22Rv1 (cell line): ENCODE data around the gene CSMD2.

Experiments
- ZFX ChIP-seq: fragments of 450-650 bp; IDR thresholded peaks from 2 replicates; pipeline ENCODE4 v1.6.1; 2017; ENCODE audit warnings: antibody characterized with exemption, borderline replicate concordance
- TF ChIP-seq, protein P1 (sequence below): fragments of 450-650 bp; IDR thresholded peaks from 2 replicates; pipeline ENCODE4 v1.5.1; 2017; ENCODE audit warnings: mild to moderate bottlenecking

DNA sequence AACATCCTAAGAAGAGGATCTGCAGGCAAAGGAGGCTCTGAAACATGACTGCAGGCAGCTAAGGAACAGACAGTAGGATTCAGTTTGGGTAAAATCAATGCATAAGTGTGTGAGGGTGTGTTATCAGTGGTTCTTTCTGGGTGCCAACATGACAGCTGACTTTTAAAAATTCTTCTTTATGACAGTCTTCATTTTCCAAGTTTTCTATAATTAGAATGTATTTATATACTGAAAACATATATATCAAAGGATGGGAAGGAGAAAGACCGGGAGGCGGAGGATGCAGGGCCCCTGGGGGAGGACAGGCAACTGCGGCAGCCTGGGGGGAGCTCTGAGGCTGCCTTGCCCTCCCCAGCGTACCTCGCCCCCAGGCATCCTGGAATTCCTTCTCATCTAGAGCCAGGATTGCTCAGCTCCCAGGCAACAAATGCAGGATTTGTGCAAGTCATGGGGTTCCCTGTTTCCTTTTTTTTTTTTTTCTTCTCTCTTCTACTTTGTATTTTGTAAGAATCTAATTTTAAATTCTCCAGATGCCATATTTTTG lies 104.8 kb downstream of the CSMD2 start:
- TF ChIP-seq, protein P1, sequence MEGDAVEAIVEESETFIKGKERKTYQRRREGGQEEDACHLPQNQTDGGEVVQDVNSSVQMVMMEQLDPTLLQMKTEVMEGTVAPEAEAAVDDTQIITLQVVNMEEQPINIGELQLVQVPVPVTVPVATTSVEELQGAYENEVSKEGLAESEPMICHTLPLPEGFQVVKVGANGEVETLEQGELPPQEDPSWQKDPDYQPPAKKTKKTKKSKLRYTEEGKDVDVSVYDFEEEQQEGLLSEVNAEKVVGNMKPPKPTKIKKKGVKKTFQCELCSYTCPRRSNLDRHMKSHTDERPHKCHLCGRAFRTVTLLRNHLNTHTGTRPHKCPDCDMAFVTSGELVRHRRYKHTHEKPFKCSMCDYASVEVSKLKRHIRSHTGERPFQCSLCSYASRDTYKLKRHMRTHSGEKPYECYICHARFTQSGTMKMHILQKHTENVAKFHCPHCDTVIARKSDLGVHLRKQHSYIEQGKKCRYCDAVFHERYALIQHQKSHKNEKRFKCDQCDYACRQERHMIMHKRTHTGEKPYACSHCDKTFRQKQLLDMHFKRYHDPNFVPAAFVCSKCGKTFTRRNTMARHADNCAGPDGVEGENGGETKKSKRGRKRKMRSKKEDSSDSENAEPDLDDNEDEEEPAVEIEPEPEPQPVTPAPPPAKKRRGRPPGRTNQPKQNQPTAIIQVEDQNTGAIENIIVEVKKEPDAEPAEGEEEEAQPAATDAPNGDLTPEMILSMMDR = no peak
- no peak for TF ChIP-seq ZFX
